HPDE6-E6E7 (cell line): ENCODE data around the gene CDC42BPB.
A peak's percentile ranks its signal among the peaks of the same experiment; 100 is the strongest.
"Not testable (repeated sequence)": the region's sequence is repeated elsewhere in the genome, so short reads cannot be mapped to it uniquely, and the experiment has no call there.

ENCODE experiments used
- DNase-seq: peaks from one replicate; pipeline ENCODE4 v3.0.0; 2011; ENCODE audit warnings: missing footprints; ENCODE audit errors: extremely low spot score

CDC42BPB gene

GRCh38 chr14:102928412-102929240 lies 128.7 kb downstream of the CDC42BPB start:
- DNase-seq, result peak; percentile 85

GRCh38 chr14:102927878-102928411 lies 129.4 kb downstream of the CDC42BPB start:
- peak; percentile 51 for DNase-seq

GRCh38 chr14:102927346-102927877 lies 129.9 kb downstream of the CDC42BPB start:
- DNase-seq, result peak; percentile 73

GRCh38 chr14:102926840-102927239 lies 130.5 kb downstream of the CDC42BPB start:
- DNase-seq, result not testable (repeated sequence)

- DNase-seq, result no peak
Measured at GRCh38 chr14:102926104-102926503, 131.2 kb downstream of the CDC42BPB start.

- no peak for DNase-seq
Measured at GRCh38 chr14:102925646-102926045, 131.7 kb downstream of the CDC42BPB start.

DNA sequence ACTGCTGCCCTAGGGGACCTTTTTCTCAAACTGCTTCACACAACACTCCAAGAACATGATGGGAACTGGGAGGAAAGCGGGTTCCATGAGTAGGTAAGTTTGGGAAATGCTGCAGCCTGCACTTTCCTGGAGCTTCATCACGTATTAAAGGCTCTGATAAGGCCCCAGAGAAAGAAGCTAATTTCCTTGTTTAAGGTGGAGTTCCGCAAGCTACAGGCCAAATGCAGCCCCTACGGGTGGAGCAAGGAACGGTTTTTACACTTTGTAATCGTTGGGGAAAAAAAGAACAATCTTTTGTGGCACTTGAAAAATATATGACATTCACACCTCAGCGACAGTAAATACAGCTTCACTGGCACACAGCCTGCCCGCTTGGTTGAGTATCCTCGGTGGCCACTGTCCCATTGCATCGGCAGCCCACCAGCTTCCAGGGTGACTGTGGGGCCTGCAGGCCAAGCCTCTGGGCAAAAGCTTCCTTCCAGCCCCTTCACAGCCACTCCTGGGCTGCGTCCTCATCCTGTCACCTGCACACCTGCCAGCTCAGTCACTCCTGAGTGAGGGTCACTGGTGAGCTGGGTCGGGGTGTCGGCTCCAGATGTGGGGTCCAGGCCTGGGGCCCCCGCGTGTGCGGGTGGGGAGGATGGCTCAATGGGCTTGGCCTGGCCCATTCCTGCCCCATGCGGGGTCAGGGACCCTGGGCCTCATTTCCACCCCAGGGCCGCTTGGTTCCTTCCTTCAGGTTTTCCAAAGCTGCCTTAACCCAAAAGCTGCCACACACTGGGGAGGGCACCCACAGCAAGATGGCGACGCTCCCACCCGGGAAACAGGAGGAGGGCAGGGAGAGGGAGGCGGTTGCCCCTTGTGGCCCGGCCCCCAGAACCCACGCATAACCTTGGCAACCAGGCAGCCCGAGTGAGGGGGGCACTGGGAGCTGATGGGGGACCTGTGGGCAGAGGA lies 132.4 kb downstream of the CDC42BPB start:
- DNase-seq, result no peak

DNA sequence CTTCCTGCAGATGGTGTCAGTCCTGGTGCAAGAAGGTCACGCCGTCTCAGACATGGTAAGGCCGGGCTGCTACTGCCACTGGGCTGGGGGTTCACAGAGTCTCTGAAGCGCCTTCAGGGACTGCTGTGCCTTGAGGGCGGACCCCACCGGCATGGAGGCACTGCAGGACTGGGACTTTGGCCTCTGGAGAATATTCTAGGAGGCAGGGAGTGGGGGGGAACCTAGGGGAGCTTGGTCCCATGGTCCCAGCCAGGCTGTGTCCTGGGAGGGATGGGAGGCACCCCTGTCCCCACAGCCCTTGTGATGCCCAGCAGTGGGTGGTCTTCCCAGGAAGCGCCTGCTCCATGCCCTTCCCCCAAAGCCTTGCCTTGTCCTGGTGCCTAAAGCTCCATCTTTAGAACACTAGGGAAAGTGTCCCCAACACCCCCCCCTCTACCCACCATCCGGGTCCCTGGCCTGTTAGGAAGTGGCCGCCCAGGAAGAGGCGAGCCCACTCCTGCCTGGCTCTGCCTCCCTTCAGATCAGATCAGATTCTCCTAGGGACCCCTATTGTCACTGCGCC lies 133.3 kb downstream of the CDC42BPB start:
- no peak for DNase-seq

- no peak for DNase-seq
Measured at GRCh38 chr14:102923201-102923924, 134.0 kb downstream of the CDC42BPB start.

DNA sequence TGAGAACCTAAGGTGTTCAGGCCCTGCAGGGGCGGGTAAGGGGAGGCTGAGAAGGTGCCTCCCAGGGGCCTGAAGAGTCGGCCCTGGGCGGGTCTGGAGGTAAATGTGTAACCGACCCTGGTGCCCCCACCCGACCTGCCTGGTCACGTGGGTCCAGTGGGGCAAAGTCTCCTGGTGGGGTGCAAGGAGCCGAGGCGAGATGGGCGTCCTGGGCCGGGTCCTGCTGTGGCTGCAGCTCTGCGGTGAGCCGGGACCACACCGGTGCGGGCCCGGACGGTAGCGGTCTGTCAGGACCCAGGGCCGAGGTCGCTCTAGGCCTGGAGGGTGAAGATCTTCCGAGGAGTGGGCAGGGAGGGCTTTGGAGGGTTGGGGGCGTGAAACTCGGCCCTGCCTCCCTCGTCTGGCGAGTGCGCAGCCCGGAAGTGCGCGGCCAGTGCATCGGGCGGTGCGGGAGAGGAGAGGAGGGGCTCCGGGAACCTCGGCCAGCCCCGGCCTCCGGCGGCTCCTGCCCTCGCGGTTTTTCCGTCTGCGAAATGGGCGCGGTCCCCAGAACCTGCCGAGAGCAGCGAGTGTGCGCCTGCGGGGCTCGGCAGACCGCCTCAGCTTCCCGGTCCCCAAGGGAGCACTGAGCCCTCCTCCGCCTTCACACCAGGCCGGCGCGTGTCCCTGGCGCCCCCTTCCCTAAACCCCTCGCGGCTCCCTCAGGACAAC lies 134.7 kb downstream of the CDC42BPB start, which contains the start of gene AMN:
AMN (plus strand) TSS at position 174 of the 711 bp plus-strand sequence; CDS start at position 200, 26 bp downstream.
- no peak for DNase-seq

GRCh38 chr14:102920998-102921304 lies 136.4 kb downstream of the CDC42BPB start:
- DNase-seq, result no peak

DNA sequence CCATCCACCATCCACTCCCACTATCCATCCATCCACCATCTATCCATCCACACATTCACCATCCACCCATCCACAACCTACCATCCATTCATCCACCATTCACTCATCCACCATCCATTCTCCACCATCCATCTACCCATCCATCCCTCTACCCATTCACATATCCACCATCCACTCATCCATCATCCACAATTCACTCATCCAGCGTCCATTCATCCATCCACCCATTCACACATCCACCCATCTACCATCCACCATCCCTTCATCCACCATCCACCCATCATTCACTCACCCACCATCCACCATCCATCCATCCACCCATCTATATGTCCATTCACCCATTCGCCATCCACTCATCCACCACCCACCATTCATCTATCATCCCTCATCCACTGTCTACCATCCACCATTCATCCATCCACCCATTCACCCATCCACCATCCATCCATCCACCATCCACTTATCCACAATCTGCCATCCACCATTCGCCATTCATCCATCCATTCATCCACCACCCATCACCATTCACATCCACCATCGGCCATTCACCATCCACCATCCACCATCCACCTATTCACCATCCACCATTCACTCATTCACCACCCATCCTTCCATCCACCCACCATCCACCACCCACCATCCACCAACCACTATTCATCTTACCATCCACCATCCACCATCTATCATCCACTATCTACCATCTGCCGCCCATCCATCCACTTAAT lies 136.9 kb downstream of the CDC42BPB start:
- DNase-seq, result no peak

GRCh38 chr14:102918438-102918837 lies 138.9 kb downstream of the CDC42BPB start:
- no peak for DNase-seq

DNA sequence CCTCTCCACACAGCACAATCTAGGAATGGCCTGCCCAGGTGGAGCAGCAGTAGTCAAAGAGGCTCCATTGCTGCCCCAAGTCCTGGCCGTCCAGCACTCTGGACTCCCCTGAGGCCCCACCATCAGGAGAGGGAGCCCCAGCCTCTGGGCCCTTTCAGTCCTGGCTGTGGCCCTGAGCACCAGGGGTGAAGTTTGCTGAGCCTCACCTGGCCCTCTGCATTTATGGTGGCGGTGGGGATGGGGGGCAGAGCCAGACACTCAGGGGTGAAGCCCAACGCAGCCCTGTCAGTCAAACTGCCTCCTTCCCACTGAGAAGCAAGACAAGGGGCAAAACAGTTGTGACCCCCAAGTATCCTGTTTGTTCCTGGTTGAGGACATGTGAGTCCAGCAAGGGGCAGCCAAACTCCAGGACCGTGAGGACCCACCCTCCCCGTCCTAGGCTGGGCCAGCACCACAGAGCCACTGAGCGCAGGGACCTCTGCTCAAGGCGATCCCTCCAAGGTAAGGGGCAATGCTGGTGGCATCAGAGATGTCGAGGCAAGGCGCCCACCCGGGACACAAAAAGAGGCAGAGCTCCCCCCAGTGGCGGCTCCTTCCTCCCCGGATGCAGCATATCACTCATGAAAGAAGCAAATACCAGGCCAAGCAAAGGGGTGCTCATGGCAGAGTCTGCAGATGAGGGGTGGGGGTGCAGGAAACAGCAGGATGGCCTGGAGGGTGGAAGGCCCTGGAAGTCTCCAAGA lies 139.7 kb downstream of the CDC42BPB start:
- peak; percentile 52 for DNase-seq

- no peak for DNase-seq
Measured at GRCh38 chr14:102917056-102917385, 140.3 kb downstream of the CDC42BPB start.

DNA sequence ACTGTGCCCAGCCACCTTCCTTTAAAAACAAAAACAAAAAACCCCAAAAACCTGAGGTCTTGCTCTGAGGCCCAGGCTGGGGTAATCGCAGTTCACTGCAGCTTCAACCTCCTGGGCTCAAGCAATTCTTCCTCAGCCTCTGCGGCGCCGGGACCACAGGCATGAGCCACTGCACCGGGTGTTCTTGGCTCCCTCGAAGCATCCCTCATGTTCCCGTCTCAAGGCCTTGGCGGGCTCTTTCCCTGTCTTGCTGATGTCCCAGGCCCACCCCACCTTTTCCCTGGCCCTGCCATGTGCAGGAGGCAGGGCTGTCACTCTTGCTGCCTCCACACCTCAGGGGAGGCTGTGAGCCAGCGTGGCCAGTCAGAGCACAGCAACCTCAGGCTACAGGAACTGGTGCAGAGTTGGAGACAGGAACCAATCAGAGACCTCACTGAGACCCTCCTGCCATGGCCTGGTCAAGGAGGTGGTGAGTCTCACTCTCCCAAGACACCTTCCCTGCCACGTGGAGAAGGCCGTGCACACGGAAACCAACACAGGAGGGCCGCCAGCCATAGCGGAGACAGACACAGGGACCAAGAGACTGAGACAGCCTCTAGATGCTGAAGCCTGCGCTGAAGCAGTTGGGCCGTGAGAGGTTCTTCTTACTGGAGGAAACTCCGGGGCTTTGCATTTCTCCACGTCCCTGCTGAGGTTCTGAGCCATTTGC lies 140.8 kb downstream of the CDC42BPB start:
- no peak for DNase-seq

DNA sequence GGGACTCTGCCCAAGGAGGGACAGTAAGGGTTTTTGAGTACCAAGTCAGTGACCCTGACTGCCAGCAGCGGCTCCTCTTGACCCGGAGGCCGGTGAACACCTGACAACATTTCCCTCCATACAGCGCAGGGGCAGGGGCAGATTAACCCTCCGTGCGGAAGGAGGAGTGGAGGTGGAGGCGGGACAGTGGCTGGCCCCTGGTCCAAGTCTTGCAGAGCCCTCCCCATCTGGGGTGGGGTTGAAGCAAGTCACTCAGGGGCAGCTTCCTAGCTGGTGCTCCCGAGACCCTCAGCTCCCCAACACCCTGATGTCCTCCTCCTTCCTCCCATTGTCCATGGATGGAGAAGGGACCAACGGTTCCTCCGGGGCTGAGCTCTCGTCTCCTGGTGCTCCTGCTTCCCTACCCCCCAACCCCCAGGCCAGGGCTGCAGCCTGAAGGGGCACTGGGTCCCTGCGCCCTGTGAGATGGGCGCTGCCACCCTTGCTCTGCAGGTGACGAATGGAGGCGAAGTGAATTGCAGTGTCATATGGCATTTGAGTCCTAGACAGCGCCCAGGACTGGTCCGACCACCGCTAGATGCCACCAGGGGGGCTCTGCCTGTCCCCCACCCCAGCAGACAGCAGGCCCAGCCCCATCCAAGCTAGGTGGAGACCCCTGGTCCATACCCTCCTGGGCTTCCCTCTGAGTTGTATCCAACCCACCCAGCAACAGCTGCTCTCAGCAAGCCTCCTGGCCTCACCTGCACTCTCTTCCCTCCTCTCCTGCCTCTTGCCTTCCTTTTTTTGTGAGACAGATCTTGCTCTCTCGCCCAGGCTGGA lies 141.8 kb downstream of the CDC42BPB start:
- DNase-seq, result no peak
